HepG2 (cell line): ENCODE data around the gene PDC. TPM values are rescaled to one million over a fixed set of nuclear protein-coding genes. Genes with fewer than 3 reads are reported as not detected.

Experiments
- ATAC-seq: fragments of 200-7000 bp; cut with Tn5 transposase; 3 replicates; pipeline ENCODE4 v1.9.1; 2020; ENCODE audit warnings: mild to moderate bottlenecking, moderate library complexity
- BruUV-seq: library from RNA; stranded (reverse); fragments of 400-500 nt; replicated peaks from 2 replicates; lab custom pipeline; 2021; lab: Mats Ljungman, UMichigan
- CTCF ChIA-PET: fragments of 300-600 bp; formaldehyde crosslinking; extraction: SDS; loops from one replicate; lab custom pipeline; 2021; ENCODE audit warnings: low total read pairs, inconsistent platforms, low intra/inter-chr PET ratio; lab: Yijun Ruan, JAX
- POLR2A ChIA-PET: fragments of 350-600 bp; sonication (Branson Sonifier 250); formaldehyde crosslinking; loops from one replicate; lab custom pipeline; 2020; ENCODE audit warnings: antibody characterized with exemption, inconsistent platforms; lab: Yijun Ruan, JAX
- DNase-seq: peaks from one replicate; pipeline ENCODE4 v3.0.0-alpha.2; 2015; ENCODE audit warnings: low spot score
- FAIRE-seq: peaks from 3 replicates; lab custom pipeline; 2011; peaks lifted over from hg19 to GRCh38; lab: Jason Lieb, UNC
- H2AFZ ChIP-seq: one replicate; pipeline ENCODE4 v1.6.1; 2011; ENCODE audit warnings: low read length, inconsistent platforms
- H3K27ac ChIP-seq: fragments of 300-600 bp; 3 replicates; pipeline ENCODE4 v1.8.0; 2011; ENCODE audit warnings: mixed run types, mild to moderate bottlenecking, mixed read lengths, low read length, inconsistent platforms; ENCODE audit not compliant: insufficient read depth; ENCODE audit errors: extremely low read length
- H3K27me3 ChIP-seq, 2 experiments: fragments of 200-600 bp in 1 of 2; 2 replicates in 1 of 2; 3 replicates in 1 of 2; pipeline versions ENCODE4 v1.6.0 to v1.8.0; 2011; ENCODE audit warnings: low read length in 2 of 2, mild to moderate bottlenecking in 2 of 2, moderate library complexity in 2 of 2, inconsistent platforms in 1 of 2; ENCODE audit not compliant: insufficient read depth in 2 of 2, control insufficient read depth in 1 of 2
- H3K36me3 ChIP-seq, 2 experiments: fragments of 200-600 bp in 1 of 2; replicated peaks in 1 of 2; 2 replicates in 1 of 2; 3 replicates in 1 of 2; pipeline versions ENCODE4 v1.5.1 to v1.8.0; 2011; ENCODE audit warnings: low read length in 2 of 2, inconsistent platforms in 1 of 2; ENCODE audit not compliant: insufficient read depth in 2 of 2, control insufficient read depth in 1 of 2
- H3K4me1 ChIP-seq: 2 replicates; pipeline ENCODE4 v1.5.1; 2012; ENCODE audit warnings: low read length, inconsistent platforms; ENCODE audit not compliant: insufficient read depth
- H3K4me2 ChIP-seq: 2 replicates; pipeline ENCODE4 v1.6.0; 2011; ENCODE audit warnings: low read depth, low read length, inconsistent platforms
- H3K4me3 ChIP-seq, 3 experiments: fragments of 200-600 bp in 1 of 3; sonication (generic), shearing (Covaris generic) in 1 of 3; replicated peaks in 1 of 3; 2 replicates each; pipeline ENCODE4 v1.5.1; 2011 to 2016; ENCODE audit warnings: low read length in 3 of 3, inconsistent platforms in 2 of 3, low read depth in 2 of 3, mild to moderate bottlenecking in 2 of 3, control low read depth in 1 of 3, mixed read lengths in 1 of 3; ENCODE audit not compliant: insufficient read depth in 1 of 3
- H3K79me2 ChIP-seq: one replicate; pipeline ENCODE4 v1.6.1; 2011; ENCODE audit warnings: low read length, inconsistent platforms; ENCODE audit not compliant: insufficient read depth
- H3K9ac ChIP-seq: 2 replicates; pipeline ENCODE4 v1.6.0; 2011; ENCODE audit warnings: mild to moderate bottlenecking, low read depth, low read length, inconsistent platforms; ENCODE audit not compliant: insufficient read depth
- H3K9me3 ChIP-seq: 2 replicates; pipeline ENCODE4 v1.5.1; 2012; ENCODE audit warnings: mild to moderate bottlenecking, low read length
- H4K20me1 ChIP-seq: 2 replicates; pipeline ENCODE4 v1.6.0; 2011; ENCODE audit warnings: inconsistent platforms, mild to moderate bottlenecking, low read length, moderate library complexity; ENCODE audit not compliant: insufficient read depth
- HNF4G ChIP-seq, 2 experiments: sonication (generic) in 1 of 2; formaldehyde crosslinking in 1 of 2; IDR thresholded peaks; 2 replicates each; pipeline versions ENCODE4 v1.4.0 to v1.6.1; 2011 to 2020; ENCODE audit warnings: borderline replicate concordance in 2 of 2, low read depth in 2 of 2, mild to moderate bottlenecking in 2 of 2, low read length in 1 of 2, missing genetic modification reagents in 1 of 2, moderate library complexity in 1 of 2
- MTERF4 ChIP-seq: sonication (generic); formaldehyde crosslinking; IDR thresholded peaks from 2 replicates; pipeline ENCODE4 v1.8.0; 2023; ENCODE audit warnings: mild to moderate bottlenecking, missing genetic modification reagents
- SMAD9 ChIP-seq: sonication (generic); formaldehyde crosslinking; IDR thresholded peaks from 2 replicates; pipeline ENCODE4 v1.5.1; 2020; ENCODE audit warnings: mild to moderate bottlenecking, missing genetic modification reagents
- SNAPC5 ChIP-seq: sonication (generic); formaldehyde crosslinking; IDR thresholded peaks from 2 replicates; pipeline ENCODE4 v1.8.1; 2023; ENCODE audit warnings: mild to moderate bottlenecking, missing genetic modification reagents, borderline replicate concordance
- STAT5B ChIP-seq: sonication (generic); formaldehyde crosslinking; IDR thresholded peaks from 2 replicates; pipeline ENCODE4 v1.4.0; 2020; ENCODE audit warnings: missing genetic modification reagents
- SUZ12 ChIP-seq: fragments of 150-350 bp; IDR thresholded peaks from 2 replicates; pipeline ENCODE4 v1.6.1; 2014; ENCODE audit warnings: low read depth, low read length
- TBL1XR1 ChIP-seq: fragments of 150-350 bp; IDR thresholded peaks from 2 replicates; pipeline ENCODE4 v1.6.1; 2014; ENCODE audit warnings: borderline replicate concordance, low read length; ENCODE audit not compliant: partially characterized antibody
- ZBTB7A ChIP-seq: sonication (generic); formaldehyde crosslinking; IDR thresholded peaks from 2 replicates; pipeline ENCODE4 v1.8.0; 2022; ENCODE audit warnings: mild to moderate bottlenecking, missing genetic modification reagents
- ZNF256 ChIP-seq: sonication (generic); formaldehyde crosslinking; conservative IDR thresholded peaks from 2 replicates; pipeline ENCODE4 v1.4.0; 2020; ENCODE audit warnings: missing genetic modification reagents
- ZNF276 ChIP-seq: sonication (generic); formaldehyde crosslinking; IDR thresholded peaks from 2 replicates; pipeline ENCODE4 v1.4.0; 2020; ENCODE audit warnings: mild to moderate bottlenecking, low read depth, missing genetic modification reagents
- ZNF547 ChIP-seq: sonication (generic); formaldehyde crosslinking; IDR thresholded peaks from 2 replicates; pipeline ENCODE4 v1.5.1; 2020; ENCODE audit warnings: mild to moderate bottlenecking, missing genetic modification reagents
- ZNF749 ChIP-seq: sonication (generic); formaldehyde crosslinking; IDR thresholded peaks from 2 replicates; pipeline ENCODE4 v1.8.0; 2022; ENCODE audit warnings: mild to moderate bottlenecking, missing genetic modification reagents, moderate library complexity, borderline replicate concordance
- ZNF780A ChIP-seq: sonication (generic); formaldehyde crosslinking; IDR thresholded peaks from 2 replicates; pipeline ENCODE4 v1.8.0; 2022; ENCODE audit warnings: mild to moderate bottlenecking, missing genetic modification reagents, moderate library complexity
- WGBS: methylation state at CpG from one replicate; pipeline ENCODE4 v1.1.6; 2017; ENCODE audit warnings: low lambda C conversion rate; 5-methylcytosine and 5-hydroxymethylcytosine counted together
- in situ Hi-C: cut with HindIII; loops from 2 replicates; pipeline ENCODE4 v1.10.0; 2017; ENCODE audit warnings: low pct_unique_long_range_greater_than_20kb; ENCODE audit not compliant: extremely low pct_ligation_motif_present
- intact Hi-C: fragments of 100-400 bp; cut with micrococcal nuclease; formaldehyde crosslinking; loops from one replicate; pipeline ENCODE4 v1.10.0; 2022; ENCODE audit not compliant: unreplicated experiment
- polyA plus RNA-seq, 8 experiments: library from polyadenylated mRNA; depleted of rRNA in 3 of 8; stranded (reverse) in 7 of 8; unstranded in 1 of 8; fragments of >200 nt; fragmentation: Illumina TruSeq in 4 of 8; extraction: Trizol in 4 of 8; gene quantifications; 2 replicates each; pipeline versions ENCODE4 v1.2.1 to v1.2.3, GENCODE V29; 2011 to 2016; ENCODE audit warnings: low read depth in 4 of 8, missing spikeins in 1 of 8, mixed read lengths in 1 of 8; ENCODE audit not compliant: insufficient read depth in 1 of 8
- total RNA-seq, 5 experiments: library from RNA; depleted of rRNA; stranded (reverse); fragments of >200 nt; fragmentation: Illumina TruSeq; extraction: Trizol; gene quantifications; 2 replicates each; pipeline ENCODE4 v1.2.3, GENCODE V29; 2016; ENCODE audit warnings: low read depth in 1 of 5

PDC gene
- total and polyA plus RNA-seq, 2 of the 13 experiments (the other 11 are each of a cell fraction or from before 2014, with no cell fraction given) = not detected

- Histone ChIP-seq H3K9ac (no peak overlapping the region), H3K27me3 (no peaks in the 10 kb centered on the region), H3K9me3 (no peaks in the 10 kb centered on the region), H3K27ac (no peak overlapping the region), H3K4me2 (no peak overlapping the region), H3K79me2 (no peaks in the 10 kb centered on the region), H3K4me1 (no peaks in the 10 kb centered on the region), H4K20me1 (no peaks in the 10 kb centered on the region), H3K36me3 (peaks cover 0 to 6% of the 10 kb centered on the region in 2 experiments; a peak in 1 of 5 replicates), H2AFZ (no peak overlapping the region), H3K4me3 (no peak overlapping the region)
- CTCF ChIA-PET = no interaction called here
- DNase-seq (no peak), ATAC-seq (no peak), FAIRE-seq (no peak)
- 65% methylated on average over 2 of the region's 2 CpGs for WGBS
- in situ Hi-C loops (no loop called here), intact Hi-C loops (no loop called here)
- no TSS peak for BruUV-seq
- TF ChIP-seq ZNF749 (CRISPR knock-in tag) (no peak), MTERF4 (CRISPR knock-in tag) (no peak), ZNF256 (CRISPR knock-in tag) (no peak)
- POLR2A ChIA-PET = no interaction called here
Observed at GRCh38 chr1:186424539-186424938, 36.4 kb downstream of the PDC start.

GRCh38 chr1:186421446-186421845 lies 39.5 kb downstream of the PDC start:
- H3K4me2 ChIP-seq = no peak overlapping the region
- no peaks in the 10 kb centered on the region for H3K27me3 ChIP-seq
- WGBS = 90% methylated on average over 6 of the region's 6 CpGs
- in situ Hi-C loops = no loop called here
- H4K20me1 ChIP-seq = no peaks in the 10 kb centered on the region
- H3K9me3 ChIP-seq = no peaks in the 10 kb centered on the region
- no peak for DNase-seq
- no peak overlapping the region for H3K4me3 ChIP-seq
- H3K27ac ChIP-seq = no peak overlapping the region
- H3K36me3 ChIP-seq = peaks cover 0 to 9% of the 10 kb centered on the region in 2 experiments; a peak in 2 of 5 replicates
- no TSS peak for BruUV-seq
- FAIRE-seq = no peak
- intact Hi-C loops = no loop called here
- H3K4me1 ChIP-seq = no peaks in the 10 kb centered on the region
- CTCF ChIA-PET = no interaction called here
- H3K9ac ChIP-seq = no peak overlapping the region
- no peaks in the 10 kb centered on the region for H3K79me2 ChIP-seq
- no peak for ATAC-seq
- POLR2A ChIA-PET = no interaction called here
- H2AFZ ChIP-seq = no peak overlapping the region
- TF ChIP-seq HNF4G (IDR thresholded peaks at IDR 0.05; ENCODE audit: borderline replicate concordance, low read depth, low read length) (no peak), HNF4G (CRISPR knock-in tag; IDR thresholded peaks at IDR 0.05; ENCODE audit: borderline replicate concordance, low read depth) (no peak), ZBTB7A (CRISPR knock-in tag) (no peak), ZNF276 (no peak), SUZ12 (no peak), ZNF547 (CRISPR knock-in tag) (no peak), ZNF780A (no peak), SMAD9 (CRISPR knock-in tag) (no peak), SNAPC5 (no peak), STAT5B (no peak), TBL1XR1 (no peak)
